CD4-positive, alpha-beta T cell treated with Interleukin-4 for 4 hours (primary cell): Measurements from ENCODE around the gene HRG.
"Not testable (repeated sequence)": the region's sequence is repeated elsewhere in the genome, so short reads cannot be mapped to it uniquely, and the experiment has no call there.

Experiments used
- DNase-seq: peaks from one replicate; pipeline ENCODE4 v3.0.0-alpha.2; 2020

The HRG gene, protein sequence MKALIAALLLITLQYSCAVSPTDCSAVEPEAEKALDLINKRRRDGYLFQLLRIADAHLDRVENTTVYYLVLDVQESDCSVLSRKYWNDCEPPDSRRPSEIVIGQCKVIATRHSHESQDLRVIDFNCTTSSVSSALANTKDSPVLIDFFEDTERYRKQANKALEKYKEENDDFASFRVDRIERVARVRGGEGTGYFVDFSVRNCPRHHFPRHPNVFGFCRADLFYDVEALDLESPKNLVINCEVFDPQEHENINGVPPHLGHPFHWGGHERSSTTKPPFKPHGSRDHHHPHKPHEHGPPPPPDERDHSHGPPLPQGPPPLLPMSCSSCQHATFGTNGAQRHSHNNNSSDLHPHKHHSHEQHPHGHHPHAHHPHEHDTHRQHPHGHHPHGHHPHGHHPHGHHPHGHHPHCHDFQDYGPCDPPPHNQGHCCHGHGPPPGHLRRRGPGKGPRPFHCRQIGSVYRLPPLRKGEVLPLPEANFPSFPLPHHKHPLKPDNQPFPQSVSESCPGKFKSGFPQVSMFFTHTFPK

GRCh38 chr3:186665625-186666188 is at the start of gene HRG:
Gene HRG (plus strand): TSS chr3:186666014. CDS start chr3:186666032, 18 bp downstream.
- DNase-seq, result no peak

- no peak for DNase-seq
Observed at GRCh38 chr3:186616299-186616617, 49.6 kb upstream of the HRG start.

DNA sequence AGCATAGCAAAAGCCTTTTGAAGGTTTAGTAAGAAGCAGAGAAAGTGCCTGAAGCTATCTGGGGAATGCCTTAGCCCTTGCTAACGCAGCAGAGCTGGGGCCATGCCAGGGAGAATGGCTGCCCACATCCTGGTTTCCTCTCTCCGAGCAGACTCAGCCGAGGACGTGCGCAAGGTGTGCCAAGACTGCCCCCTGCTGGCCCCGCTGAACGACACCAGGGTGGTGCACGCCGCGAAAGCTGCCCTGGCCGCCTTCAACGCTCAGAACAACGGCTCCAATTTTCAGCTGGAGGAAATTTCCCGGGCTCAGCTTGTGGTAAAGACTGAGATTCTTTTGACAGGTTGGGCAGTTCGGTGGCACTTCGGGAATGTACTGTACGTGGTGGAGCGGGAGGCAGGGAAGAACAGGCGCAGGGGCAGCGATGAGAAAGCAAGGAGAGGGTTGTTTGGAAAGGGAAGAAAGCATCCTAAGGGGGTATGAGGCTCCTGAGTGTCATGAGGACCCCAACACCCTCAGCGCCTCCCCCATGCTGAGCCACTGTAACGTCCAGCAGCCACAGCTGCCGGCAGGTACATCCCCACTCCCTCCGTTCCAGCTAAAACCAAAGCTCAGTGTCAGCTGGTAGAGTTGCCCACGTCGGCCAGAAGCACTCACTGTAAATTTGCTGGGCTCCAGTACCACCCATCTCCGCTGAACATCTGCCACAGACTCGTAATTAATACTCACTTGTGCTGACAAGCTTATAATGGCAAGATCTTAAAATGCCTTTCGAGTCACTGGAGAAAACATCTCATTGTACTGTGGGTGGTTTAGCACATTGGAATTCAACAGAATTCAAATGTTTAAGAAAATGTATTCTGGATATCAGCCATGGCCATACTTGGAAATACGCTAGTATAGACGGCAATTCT is 48.5 kb upstream of the HRG start:
- DNase-seq, result peak; percentile 85

DNA sequence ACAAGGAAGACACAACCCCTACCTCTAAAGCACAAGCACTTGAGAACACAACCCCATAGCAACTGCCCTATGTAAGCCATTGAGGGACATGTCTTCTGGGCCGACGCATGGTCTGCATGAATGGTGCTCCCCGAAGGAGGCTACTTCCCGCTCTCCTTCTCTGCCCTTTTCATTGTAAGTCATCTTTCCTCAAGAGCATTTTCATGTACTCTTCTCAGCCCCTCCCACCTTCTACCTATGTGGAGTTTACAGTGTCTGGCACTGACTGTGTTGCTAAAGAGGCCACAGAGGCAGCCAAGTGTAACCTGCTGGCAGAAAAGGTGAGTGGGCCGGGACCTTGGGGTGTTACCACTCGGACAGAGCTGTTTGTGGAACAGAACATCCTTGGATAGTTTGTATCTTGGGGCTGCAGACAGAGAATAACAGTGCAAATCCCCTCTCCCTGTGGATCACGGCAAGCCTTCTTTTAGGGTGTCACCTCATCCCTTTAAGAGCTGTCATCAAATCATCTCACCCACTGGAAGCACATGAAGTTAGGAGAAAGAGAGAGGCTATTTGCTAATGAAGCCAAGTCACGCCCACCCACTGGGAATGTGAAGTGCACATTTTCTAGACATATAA is 47.4 kb upstream of the HRG start:
- no peak for DNase-seq

DNA sequence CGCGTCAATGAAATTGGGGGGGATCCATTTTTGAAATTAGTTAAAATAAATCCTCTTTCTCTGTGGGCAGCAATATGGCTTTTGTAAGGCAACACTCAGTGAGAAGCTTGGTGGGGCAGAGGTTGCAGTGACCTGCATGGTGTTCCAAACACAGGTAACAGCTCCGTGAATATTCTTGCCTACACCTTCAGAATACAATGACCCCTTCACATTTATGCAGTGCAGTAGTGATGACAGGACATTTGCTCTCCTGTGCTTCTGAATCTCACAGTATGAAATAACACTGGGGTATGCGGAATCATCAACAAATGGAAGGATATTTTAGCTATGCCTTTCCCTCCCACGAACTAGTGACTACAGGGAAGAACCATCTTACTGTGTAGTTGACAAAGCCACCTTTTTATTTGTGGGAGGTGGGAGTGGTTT is 46.0 kb upstream of the HRG start:
- DNase-seq, result no peak

DNA sequence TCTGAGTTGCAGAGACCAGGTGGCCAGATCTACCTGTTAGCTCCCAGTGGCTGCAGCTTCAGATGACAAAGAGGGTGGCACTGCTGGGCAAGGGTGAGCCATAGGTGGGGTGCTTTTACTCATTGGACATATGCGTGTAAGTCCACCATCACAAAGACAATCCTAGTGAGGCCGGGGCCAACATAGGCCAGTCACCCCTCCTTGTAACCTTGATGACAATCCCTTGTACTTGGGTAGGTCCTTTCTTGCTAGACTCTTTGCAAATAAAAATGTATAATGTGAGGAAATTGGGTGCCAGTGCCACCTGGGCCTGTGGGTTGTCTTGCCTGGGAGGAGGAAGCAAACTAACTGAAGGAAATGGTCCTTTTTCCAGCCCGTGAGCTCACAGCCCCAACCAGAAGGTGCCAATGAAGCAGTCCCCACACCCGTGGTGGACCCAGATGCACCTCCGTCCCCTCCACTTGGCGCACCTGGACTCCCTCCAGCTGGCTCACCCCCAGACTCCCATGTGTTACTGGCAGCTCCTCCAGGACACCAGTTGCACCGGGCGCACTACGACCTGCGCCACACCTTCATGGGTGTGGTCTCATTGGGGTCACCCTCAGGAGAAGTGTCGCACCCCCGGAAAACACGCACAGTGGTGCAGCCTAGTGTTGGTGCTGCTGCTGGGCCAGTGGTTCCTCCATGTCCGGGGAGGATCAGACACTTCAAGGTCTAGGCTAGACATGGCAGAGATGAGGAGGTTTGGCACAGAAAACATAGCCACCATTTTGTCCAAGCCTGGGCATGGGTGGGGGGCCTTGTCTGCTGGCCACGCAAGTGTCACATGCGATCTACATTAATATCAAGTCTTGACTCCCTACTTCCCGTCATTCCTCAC is 45.4 kb upstream of the HRG start:
- no peak for DNase-seq

GRCh38 chr3:186621894-186622650 is 43.7 kb upstream of the HRG start:
- no peak for DNase-seq

- DNase-seq, result no peak
Observed at GRCh38 chr3:186622651-186623310, 43.0 kb upstream of the HRG start.

DNA sequence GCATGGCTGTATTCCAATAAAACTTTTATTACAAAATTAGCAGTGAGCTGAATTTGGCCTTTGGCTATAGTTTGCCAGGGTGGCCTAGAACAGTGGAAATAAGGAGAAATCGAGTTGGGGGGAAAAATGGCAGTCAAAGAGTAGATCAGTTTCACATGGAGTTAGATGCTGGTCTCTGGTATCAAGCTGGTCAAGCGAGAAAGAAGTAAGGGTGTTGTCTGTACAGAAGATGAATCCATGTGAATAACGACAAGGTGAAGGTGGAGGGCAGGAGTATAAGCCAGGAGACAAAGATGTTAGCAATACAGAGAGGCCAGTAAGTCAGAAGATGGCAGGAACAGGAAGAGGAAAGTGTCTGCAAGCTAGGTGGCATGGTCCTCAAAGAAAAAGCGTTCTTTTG is 41.2 kb upstream of the HRG start:
- no peak for DNase-seq

DNA sequence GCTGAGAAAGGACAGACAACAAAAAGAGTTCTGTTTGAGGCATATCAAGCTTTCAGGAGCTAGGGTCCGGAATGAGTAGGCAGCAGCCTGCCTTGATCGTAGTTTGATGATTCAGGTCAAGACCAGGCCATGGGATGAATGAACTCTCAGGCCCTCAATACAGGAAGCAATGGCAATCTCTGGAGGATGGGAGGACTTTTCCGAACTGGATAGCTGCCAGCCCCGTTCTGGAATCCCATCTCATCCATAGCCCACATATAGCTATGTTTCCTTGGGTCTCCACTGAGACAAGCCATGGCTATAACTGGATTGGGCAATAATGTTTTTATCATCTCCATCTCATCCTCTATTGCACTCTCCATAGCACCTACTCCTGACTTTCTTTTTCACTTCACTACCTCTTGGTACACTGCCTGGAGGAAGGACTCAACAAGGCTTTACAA is 40.2 kb upstream of the HRG start:
- no peak for DNase-seq

- DNase-seq, result no peak
Observed at GRCh38 chr3:186626254-186626847, 39.5 kb upstream of the HRG start.

DNA sequence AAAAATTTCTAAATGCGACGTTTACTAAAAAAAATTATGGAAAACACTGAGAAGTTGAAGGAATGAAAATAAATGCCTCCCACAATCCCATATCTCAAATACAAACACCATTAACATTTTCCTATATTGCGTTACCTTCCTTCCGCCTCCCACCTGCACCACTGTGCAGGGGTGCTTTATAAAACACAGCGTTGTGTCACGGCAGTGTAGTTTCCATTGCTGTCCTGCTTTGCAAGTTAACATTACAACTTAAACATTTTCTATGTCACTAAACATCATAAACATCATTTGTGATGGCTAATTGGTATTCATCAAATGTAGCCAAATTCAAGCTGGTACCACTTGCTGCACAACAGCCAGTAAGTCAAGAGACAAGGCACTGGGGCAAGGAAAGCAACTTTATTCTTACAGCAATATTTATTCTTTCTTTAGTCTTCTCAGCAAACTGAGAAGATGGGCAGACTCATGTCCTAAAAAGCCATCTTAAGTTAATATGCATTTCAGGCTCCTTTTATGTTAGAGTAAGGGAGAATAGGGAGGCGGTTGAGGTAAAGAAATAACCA is 37.9 kb upstream of the HRG start:
- DNase-seq, result no peak

- DNase-seq, result no peak
Observed at GRCh38 chr3:186628756-186629155, 37.1 kb upstream of the HRG start.

GRCh38 chr3:186630950-186631641 is 34.7 kb upstream of the HRG start:
- no peak for DNase-seq

- no peak for DNase-seq
Observed at GRCh38 chr3:186633481-186633880, 32.3 kb upstream of the HRG start.

DNA sequence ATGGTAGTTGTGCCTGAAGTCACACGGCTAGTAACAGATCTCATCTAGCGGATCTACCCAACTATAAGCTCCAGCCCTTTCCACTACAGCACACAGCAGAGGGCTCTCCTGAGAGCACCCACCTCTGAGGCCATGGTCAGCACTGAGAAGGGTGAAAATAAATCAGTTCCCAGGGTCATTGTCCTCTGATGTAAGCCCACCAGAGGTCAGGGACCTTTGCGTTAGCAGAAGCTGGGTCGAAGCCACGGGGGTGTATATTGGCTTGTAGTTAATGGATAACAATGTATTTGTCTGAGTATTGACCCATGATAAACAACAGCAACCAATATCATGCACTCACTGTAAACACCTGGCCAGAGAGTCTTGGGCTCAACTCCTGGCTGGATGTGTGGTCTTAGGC is 31.6 kb upstream of the HRG start:
- DNase-seq, result not testable (repeated sequence)

- DNase-seq, result no peak
Observed at GRCh38 chr3:186635532-186635931, 30.3 kb upstream of the HRG start.

- DNase-seq, result no peak
Observed at GRCh38 chr3:186636536-186636935, 29.3 kb upstream of the HRG start.

DNA sequence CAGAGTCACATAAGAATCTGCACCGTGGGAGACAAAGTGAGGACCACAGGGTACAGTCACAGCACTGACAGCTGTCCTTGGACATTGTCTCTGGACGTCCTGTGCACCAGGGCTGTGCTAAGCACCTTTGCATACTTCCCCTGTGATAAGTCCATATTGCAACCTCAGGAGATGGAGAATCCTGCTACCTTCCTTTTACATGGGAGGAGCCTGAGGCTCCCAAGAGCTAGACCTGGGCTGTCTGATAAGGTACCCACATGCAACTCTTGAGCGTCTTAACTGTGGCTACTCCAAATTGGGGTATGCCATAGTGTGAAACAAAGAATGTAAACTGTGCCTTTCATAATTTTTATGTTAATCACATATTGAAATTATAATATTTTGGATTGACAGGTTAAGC is 28.1 kb upstream of the HRG start:
- DNase-seq, result no peak
